H9 (cell line): ENCODE data around the gene TMC6. TPM values are rescaled to one million over a fixed set of nuclear protein-coding genes. Genes with fewer than 3 reads are reported as not detected.
A peak's percentile ranks its signal among the peaks of the same experiment; 100 is the strongest.

ENCODE experiments used
- DNase-seq: peaks from one replicate; pipeline ENCODE4 v3.0.0-alpha.2; 2017
- H2AFZ ChIP-seq: one replicate; pipeline ENCODE4 v1.6.1; 2013; ENCODE audit warnings: mild to moderate bottlenecking, low read length, control low read depth, moderate library complexity
- H2AK5ac ChIP-seq: 2 replicates; pipeline ENCODE4 v1.6.1; 2013; ENCODE audit warnings: low read length, control low read depth, mixed read lengths; ENCODE audit not compliant: insufficient read length
- H2BK120ac ChIP-seq: one replicate; pipeline ENCODE4 v1.6.1; 2013; ENCODE audit warnings: low read depth, mild to moderate bottlenecking, low read length, control low read depth, inconsistent platforms; ENCODE audit not compliant: poor library complexity, severe bottlenecking
- H2BK12ac ChIP-seq: 2 replicates; pipeline ENCODE4 v1.6.1; 2013; ENCODE audit warnings: low read length, control low read depth, mixed read lengths, low read depth; ENCODE audit not compliant: insufficient read length
- H2BK15ac ChIP-seq: 2 replicates; pipeline ENCODE4 v1.6.1; 2013; ENCODE audit warnings: low read depth, low read length, control low read depth
- H2BK20ac ChIP-seq: one replicate; pipeline ENCODE4 v1.6.1; 2013; ENCODE audit warnings: low read depth, mild to moderate bottlenecking, low read length, control low read depth, inconsistent platforms; ENCODE audit not compliant: poor library complexity, severe bottlenecking
- H2BK5ac ChIP-seq: 2 replicates; pipeline ENCODE4 v1.6.1; 2013; ENCODE audit warnings: low read length, control low read depth, mixed read lengths; ENCODE audit not compliant: insufficient read length
- H3K14ac ChIP-seq: 2 replicates; pipeline ENCODE4 v1.6.1; 2013; ENCODE audit warnings: low read length, control low read depth; ENCODE audit not compliant: insufficient read depth
- H3K18ac ChIP-seq: 2 replicates; pipeline ENCODE4 v1.6.1; 2013; ENCODE audit warnings: low read depth, mild to moderate bottlenecking, mixed read lengths, low read length, control low read depth; ENCODE audit not compliant: insufficient read length
- H3K23ac ChIP-seq: 2 replicates; pipeline ENCODE4 v1.6.1; 2013; ENCODE audit warnings: low read length, control low read depth, mixed read lengths, low read depth; ENCODE audit not compliant: insufficient read length
- H3K23me2 ChIP-seq: 2 replicates; pipeline ENCODE4 v1.6.1; 2013; ENCODE audit warnings: low read depth, mild to moderate bottlenecking, mixed read lengths, low read length, control low read depth; ENCODE audit not compliant: insufficient read length, poor library complexity, severe bottlenecking
- H3K27ac ChIP-seq: 2 replicates; pipeline ENCODE4 v1.5.1; 2013; ENCODE audit warnings: low read length, control low read depth, mixed read lengths, low read depth; ENCODE audit not compliant: insufficient read length
- H3K27me3 ChIP-seq: 2 replicates; pipeline ENCODE4 v1.6.1; 2013; ENCODE audit warnings: low read length, control low read depth, inconsistent platforms; ENCODE audit not compliant: insufficient read depth
- H3K4ac ChIP-seq: 2 replicates; pipeline ENCODE4 v1.6.1; 2013; ENCODE audit warnings: low read depth, mild to moderate bottlenecking, control low read depth, inconsistent platforms, low read length, moderate library complexity
- H3K4me1 ChIP-seq: 2 replicates; pipeline ENCODE4 v1.6.1; 2013; ENCODE audit warnings: low read length, control low read depth, inconsistent platforms; ENCODE audit not compliant: insufficient read depth
- H3K4me2 ChIP-seq: 2 replicates; pipeline ENCODE4 v1.6.1; 2013; ENCODE audit warnings: low read length, control low read depth, mixed read lengths; ENCODE audit not compliant: insufficient read length, insufficient read depth
- H3K56ac ChIP-seq: 2 replicates; pipeline ENCODE4 v1.6.1; 2013; ENCODE audit warnings: low read depth, mild to moderate bottlenecking, mixed read lengths, low read length, control low read depth; ENCODE audit not compliant: insufficient read length
- H3K79me1 ChIP-seq: 2 replicates; pipeline ENCODE4 v1.6.1; 2013; ENCODE audit warnings: low read depth, mild to moderate bottlenecking, moderate library complexity, low read length, control low read depth, inconsistent platforms; ENCODE audit not compliant: insufficient read depth, poor library complexity, severe bottlenecking
- H3K79me2 ChIP-seq: 2 replicates; pipeline ENCODE4 v1.6.1; 2013; ENCODE audit warnings: low read length, control low read depth, inconsistent platforms; ENCODE audit not compliant: insufficient read depth
- H3K9ac ChIP-seq: 2 replicates; pipeline ENCODE4 v1.6.1; 2013; ENCODE audit warnings: low read length, control low read depth, mixed read lengths; ENCODE audit not compliant: insufficient read length; ENCODE audit errors: extremely low read depth
- H3K9me3 ChIP-seq: one replicate; pipeline ENCODE4 v1.6.1; 2013; ENCODE audit warnings: low read depth, low read length, inconsistent platforms; ENCODE audit not compliant: control insufficient read depth
- H3T11ph ChIP-seq: one replicate; pipeline ENCODE4 v1.6.1; 2013; ENCODE audit warnings: mild to moderate bottlenecking, low read length, control low read depth, inconsistent platforms
- H4K20me1 ChIP-seq: one replicate; pipeline ENCODE4 v1.6.1; 2013; ENCODE audit not compliant: control insufficient read depth, insufficient read length, insufficient read depth
- H4K5ac ChIP-seq: 2 replicates; pipeline ENCODE4 v1.6.1; 2013; ENCODE audit warnings: low read depth, mild to moderate bottlenecking, mixed read lengths, low read length, control low read depth; ENCODE audit not compliant: insufficient read length
- H4K8ac ChIP-seq: replicated peaks from 2 replicates; pipeline ENCODE4 v1.6.1; 2013; ENCODE audit warnings: low read length, control low read depth, mixed read lengths, low read depth; ENCODE audit not compliant: insufficient read length
- H4K91ac ChIP-seq: 2 replicates; pipeline ENCODE4 v1.6.1; 2013; ENCODE audit warnings: low read depth, mild to moderate bottlenecking, moderate library complexity, mixed read lengths, low read length, control low read depth; ENCODE audit not compliant: insufficient read length
- H3K27ac Mint-ChIP-seq, 3 experiments: 2 replicates in 2 of 3; 3 replicates in 1 of 3; pipeline ENCODE4 v1.8.0; 2020 to 2021; ENCODE audit warnings: mixed read lengths in 3 of 3, mild to moderate bottlenecking in 1 of 3, moderate library complexity in 1 of 3
- H3K27me3 Mint-ChIP-seq: 2 replicates; pipeline ENCODE4 v1.8.0; 2021; ENCODE audit warnings: low read depth, mild to moderate bottlenecking, moderate library complexity, mixed read lengths
- H3K36me3 Mint-ChIP-seq, 3 experiments: 2 replicates in 2 of 3; 3 replicates in 1 of 3; pipeline ENCODE4 v1.8.0; 2020 to 2021; ENCODE audit warnings: low read depth in 3 of 3, mixed read lengths in 3 of 3; ENCODE audit not compliant: insufficient read depth in 1 of 3
- H3K4me1 Mint-ChIP-seq, 2 experiments: 2 replicates each; pipeline ENCODE4 v1.8.0; 2020; ENCODE audit warnings: mixed read lengths in 2 of 2
- H3K4me3 Mint-ChIP-seq, 2 experiments: 2 replicates in 1 of 2; 3 replicates in 1 of 2; pipeline ENCODE4 v1.8.0; 2020 to 2021; ENCODE audit warnings: mild to moderate bottlenecking in 2 of 2, mixed read lengths in 2 of 2, moderate library complexity in 1 of 2
- H3K9me3 Mint-ChIP-seq, 2 experiments: 2 replicates in 1 of 2; 3 replicates in 1 of 2; pipeline ENCODE4 v1.8.0; 2020; ENCODE audit warnings: mild to moderate bottlenecking in 2 of 2, mixed read lengths in 2 of 2, moderate library complexity in 1 of 2
- CTCF ChIP-seq: fragments of 200-600 bp; sonication (generic); conservative IDR thresholded peaks from 3 replicates; pipeline ENCODE4 v1.8.0; 2021; ENCODE audit warnings: antibody characterized with exemption, mild to moderate bottlenecking
- WGBS: extraction: QIAGEN DNeasy Blood & Tissue Kit; methylation state at CpG from one replicate; pipeline ENCODE4 v1.1.7; 2013; ENCODE audit warnings: missing lambda C conversion rate, low lambda C conversion rate, mixed read lengths; ENCODE audit not compliant: insufficient read length; ENCODE audit errors: extremely low coverage; 5-methylcytosine and 5-hydroxymethylcytosine counted together
- total RNA-seq: library from RNA; stranded (reverse); gene quantifications from 2 replicates; pipeline ENCODE4 v1.2.1, GENCODE V29; 2021

The TMC6 gene
- total RNA-seq, 1 experiment from 2014 or later: 86.8 TPM

GRCh38 chr17:78141437-78142118 lies 13.0 kb upstream of the TMC6 start:
- Histone ChIP-seq H3T11ph (no peak overlapping the region), H3K4me1 (peaks cover 3% of the 10 kb centered on the region; the same call in 1 of the 2 replicates), H3K4me2 (no peak overlapping the region), H2AK5ac (no peak overlapping the region), H3K14ac (no peak overlapping the region), H3K23me2 (no peaks in the 10 kb centered on the region), H3K9me3 (no peaks in the 10 kb centered on the region), H3K27ac (no peak overlapping the region), H3K18ac (no peak overlapping the region), H2BK12ac (no peak overlapping the region), H4K91ac (no peak overlapping the region), H3K23ac (no peak overlapping the region), H3K27me3 (no peaks in the 10 kb centered on the region), H3K56ac (no peak overlapping the region), H2BK20ac (no peak overlapping the region), H3K4ac (no peak overlapping the region), H2BK15ac (0 out of 2 replicates have a peak overlapping the region, but pooled peaks have one; percentile 15), H3K79me2 (no peaks in the 10 kb centered on the region), H2BK120ac (no peak overlapping the region), H4K20me1 (no peaks in the 10 kb centered on the region), H2AFZ (no peak overlapping the region), H4K8ac (no peak overlapping the region), H3K79me1 (no peaks in the 10 kb centered on the region), H3K9ac (no peak overlapping the region), H2BK5ac (no peak overlapping the region), H4K5ac (no peak overlapping the region)
- TF ChIP-seq CTCF: no peak
- peaks cover 3 to 27% of the 10 kb centered on the region in 2 experiments for H3K4me1 Mint-ChIP-seq
- H3K36me3 Mint-ChIP-seq: no peaks in the 10 kb centered on the region
- no peak overlapping the region; a peak in 1 of 5 replicates for H3K4me3 Mint-ChIP-seq
- H3K27ac Mint-ChIP-seq: no peak overlapping the region
- no peak for DNase-seq
- H3K9me3 Mint-ChIP-seq: no peaks in the 10 kb centered on the region; a peak in 1 of 5 replicates
- no CpG with 5 or more reads among the region's 20 CpGs for WGBS
- H3K27me3 Mint-ChIP-seq: peaks cover 4% of the 10 kb centered on the region
